ENCODE results near the gene KIF6. TPM values are rescaled to one million over a fixed set of nuclear protein-coding genes. Genes with fewer than 3 reads are reported as not detected.

The KIF6 gene
- total RNA-seq, 1 donor from 2014 or later, result not detected

- intact Hi-C loops (cut with DNase I), result no loop called here
- no peak for DNase-seq (ENCODE audit: extremely low spot score in 2 of 2)
- H3K27me3 ChIP-seq, result no peaks in the 10 kb centered on the region
- H3K4me1 ChIP-seq, result peaks cover 2% of the 10 kb centered on the region
- TF ChIP-seq CTCF (IDR thresholded peaks at IDR 0.05) (no peak), POLR2AphosphoS5 (IDR thresholded peaks at IDR 0.05; ENCODE audit: insufficient read depth in 1 of 2, low read depth in 1 of 2) (no peak), POLR2A (IDR thresholded peaks at IDR 0.05) (no peak)
- H3K4me3 ChIP-seq, result no peak overlapping the region
- no peaks in the 10 kb centered on the region for H3K9me3 ChIP-seq
- H3K36me3 ChIP-seq, result no peaks in the 10 kb centered on the region
- H3K27ac ChIP-seq, result no peak overlapping the region
Observed at GRCh38 chr6:39553029-39553428, 172.2 kb downstream of the KIF6 start.

- intact Hi-C loops (cut with DNase I), result no loop called here
- no peak for DNase-seq (ENCODE audit: extremely low spot score in 2 of 2)
- no peak overlapping the region for H3K4me3 ChIP-seq
- H3K9me3 ChIP-seq, result no peaks in the 10 kb centered on the region
- TF ChIP-seq POLR2A (IDR thresholded peaks at IDR 0.05), result no peak
- no peak for TF ChIP-seq CTCF (IDR thresholded peaks at IDR 0.05)
- TF ChIP-seq POLR2AphosphoS5 (IDR thresholded peaks at IDR 0.05; ENCODE audit: insufficient read depth in 1 of 2, low read depth in 1 of 2), result no peak
- no peaks in the 10 kb centered on the region for H3K4me1 ChIP-seq
- H3K36me3 ChIP-seq, result no peaks in the 10 kb centered on the region
- no peaks in the 10 kb centered on the region for H3K27me3 ChIP-seq
- H3K27ac ChIP-seq, result no peak overlapping the region
Observed at GRCh38 chr6:39550191-39550590, 175.0 kb downstream of the KIF6 start.

GRCh38 chr6:39546731-39547130 lies 178.5 kb downstream of the KIF6 start:
- H3K27ac ChIP-seq, result no peak overlapping the region
- intact Hi-C loops (cut with DNase I), result no loop called here
- no peak for DNase-seq (ENCODE audit: extremely low spot score in 2 of 2)
- H3K27me3 ChIP-seq, result no peaks in the 10 kb centered on the region
- no peaks in the 10 kb centered on the region for H3K9me3 ChIP-seq
- no peaks in the 10 kb centered on the region for H3K36me3 ChIP-seq
- H3K4me3 ChIP-seq, result no peak overlapping the region
- H3K4me1 ChIP-seq, result peaks cover 12% of the 10 kb centered on the region
- TF ChIP-seq POLR2A (IDR thresholded peaks at IDR 0.05) (no peak), POLR2AphosphoS5 (IDR thresholded peaks at IDR 0.05; ENCODE audit: insufficient read depth in 1 of 2, low read depth in 1 of 2) (no peak)

GRCh38 chr6:39543950-39544349 lies 181.3 kb downstream of the KIF6 start:
- H3K27me3 ChIP-seq, result no peaks in the 10 kb centered on the region

GRCh38 chr6:39543095-39543494 lies 182.1 kb downstream of the KIF6 start:
- no peaks in the 10 kb centered on the region for H3K9me3 ChIP-seq
- no peaks in the 10 kb centered on the region for H3K27me3 ChIP-seq
- intact Hi-C loops (cut with DNase I), result no loop called here
- H3K4me1 ChIP-seq, result peaks cover 12% of the 10 kb centered on the region
- H3K36me3 ChIP-seq, result no peaks in the 10 kb centered on the region
- H3K4me3 ChIP-seq, result no peak overlapping the region
- H3K27ac ChIP-seq, result no peak overlapping the region
- DNase-seq (ENCODE audit: extremely low spot score in 2 of 2), result no peak
- no peak for TF ChIP-seq CTCF (IDR thresholded peaks at IDR 0.05)
- TF ChIP-seq POLR2AphosphoS5 (IDR thresholded peaks at IDR 0.05; ENCODE audit: insufficient read depth in 1 of 2, low read depth in 1 of 2), result no peak
- TF ChIP-seq POLR2A (IDR thresholded peaks at IDR 0.05), result no peak

More at GRCh38 chr6:39543950-39544349, 181.3 kb downstream of the KIF6 start:
- TF ChIP-seq CTCF (IDR thresholded peaks at IDR 0.05) (no peak), POLR2AphosphoS5 (IDR thresholded peaks at IDR 0.05; ENCODE audit: insufficient read depth in 1 of 2, low read depth in 1 of 2) (no peak), POLR2A (IDR thresholded peaks at IDR 0.05) (no peak)
- Histone ChIP-seq H3K4me3 (no peak overlapping the region), H3K9me3 (no peaks in the 10 kb centered on the region), H3K36me3 (no peaks in the 10 kb centered on the region), H3K4me1 (peaks cover 12% of the 10 kb centered on the region), H3K27ac (no peak overlapping the region)
- DNase-seq (ENCODE audit: extremely low spot score in 2 of 2), result no peak
- intact Hi-C loops (cut with DNase I), result no loop called here
